Calu3 (cell line): ENCODE results near the gene ASMTL. TPM values are rescaled to one million over a fixed set of nuclear protein-coding genes. Genes with fewer than 3 reads are reported as not detected.

Source experiments
- BruUV-seq: library from RNA; stranded (reverse); fragments of 400-500 nt; replicated peaks from 2 replicates; lab custom pipeline; 2021; lab: Mats Ljungman, UMichigan
- CTCF ChIA-PET: fragments of 300-600 bp; sonication (Branson Sonifier 250); formaldehyde crosslinking; loops from one replicate; lab custom pipeline; 2022; ENCODE audit warnings: antibody characterized with exemption; lab: Charles Lee
- DNase-seq: peaks from one replicate; pipeline ENCODE4 v3.0.0; 2022
- H3K27ac Mint-ChIP-seq: one replicate; pipeline ENCODE4 v1.8.0; 2022; ENCODE audit warnings: mixed read lengths; ENCODE audit not compliant: unreplicated experiment
- H3K27me3 Mint-ChIP-seq: one replicate; pipeline ENCODE4 v1.8.0; 2022; ENCODE audit warnings: mixed read lengths; ENCODE audit not compliant: unreplicated experiment
- H3K36me3 Mint-ChIP-seq: one replicate; pipeline ENCODE4 v1.8.0; 2022; ENCODE audit warnings: mild to moderate bottlenecking, moderate library complexity, mixed read lengths; ENCODE audit not compliant: insufficient read depth, unreplicated experiment
- H3K4me1 Mint-ChIP-seq: one replicate; pipeline ENCODE4 v1.8.0; 2022; ENCODE audit warnings: mild to moderate bottlenecking, low read depth, mixed read lengths; ENCODE audit not compliant: unreplicated experiment
- H3K4me3 Mint-ChIP-seq: one replicate; pipeline ENCODE4 v1.8.0; 2022; ENCODE audit warnings: mild to moderate bottlenecking, low read depth, moderate library complexity, mixed read lengths; ENCODE audit not compliant: unreplicated experiment
- H3K9me3 Mint-ChIP-seq: one replicate; pipeline ENCODE4 v1.8.0; 2022; ENCODE audit warnings: low read depth, mixed read lengths; ENCODE audit not compliant: unreplicated experiment
- intact Hi-C: fragments of 100-400 bp; cut with micrococcal nuclease; formaldehyde crosslinking; loops from one replicate; pipeline ENCODE4 v1.10.0; 2022; ENCODE audit not compliant: unreplicated experiment
- total RNA-seq: library from RNA; stranded (reverse); gene quantifications from 2 replicates; pipeline ENCODE4 v1.2.3, GENCODE V29; 2022
- TF ChIP-seq, protein P1 (sequence below): fragments of 200-600 bp; IDR thresholded peaks from one replicate; pipeline ENCODE4 v1.8.0; 2022; ENCODE audit warnings: antibody characterized with exemption; ENCODE audit not compliant: unreplicated experiment

The ASMTL gene
- total RNA-seq, 1 experiment from 2014 or later = 14.4 TPM

DNA sequence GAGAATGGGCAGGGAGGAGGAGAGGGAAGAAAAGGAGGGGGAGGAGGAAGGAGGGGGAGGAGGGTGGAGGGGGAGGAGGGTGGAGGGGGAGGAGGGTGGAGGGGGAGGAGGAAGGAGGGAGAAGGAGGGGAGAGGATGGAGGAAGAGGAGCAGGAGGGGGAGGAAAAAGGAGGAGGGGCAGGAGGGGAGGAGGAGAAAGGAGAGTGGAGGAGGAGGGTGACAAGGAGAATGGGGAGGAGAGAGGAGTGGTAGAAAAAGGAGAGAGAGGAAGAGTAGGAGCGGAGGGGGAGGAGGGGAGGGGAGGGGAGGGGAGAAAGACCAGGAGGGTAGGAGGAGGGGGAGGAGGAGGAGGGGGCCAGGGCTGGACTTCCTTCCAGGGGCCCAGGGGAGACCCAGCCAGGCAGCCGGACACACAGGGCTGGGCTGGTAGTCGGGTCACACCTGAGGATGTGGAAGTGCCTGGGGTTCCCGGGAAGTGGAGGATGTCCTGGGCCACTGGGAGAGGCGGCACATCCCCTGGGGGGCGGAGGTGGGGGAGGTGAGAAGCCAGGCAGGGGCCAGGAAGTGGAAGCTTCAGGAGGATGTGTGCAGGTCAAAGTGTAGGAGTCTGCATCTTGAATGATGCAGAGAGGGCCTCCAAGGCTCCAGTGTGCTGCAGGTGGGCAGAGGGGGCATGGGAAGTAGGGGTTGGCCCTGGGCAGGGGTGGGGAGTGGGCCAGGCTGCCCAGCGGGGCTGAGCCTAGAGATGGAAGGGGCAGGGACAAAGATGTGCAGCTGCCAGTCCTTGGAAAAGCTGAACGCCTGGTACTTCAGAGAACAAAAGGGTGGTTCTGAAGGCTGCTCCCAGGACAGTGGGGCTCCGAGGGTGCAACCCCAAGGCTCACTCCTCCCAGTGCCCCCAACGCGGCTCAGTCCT, 97.3 kb downstream of the ASMTL start:
- no peak for DNase-seq
- Mint-ChIP-seq H3K4me1 (no peaks in the 10 kb centered on the region), H3K4me3 (no peak overlapping the region), H3K36me3 (peaks cover 10% of the 10 kb centered on the region), H3K27me3 (peaks cover 9% of the 10 kb centered on the region), H3K9me3 (no peaks in the 10 kb centered on the region), H3K27ac (no peak overlapping the region)
- intact Hi-C loops = no loop called here
- CTCF ChIA-PET = no interaction called here
- no TSS peak for BruUV-seq
- TF ChIP-seq, protein P1, sequence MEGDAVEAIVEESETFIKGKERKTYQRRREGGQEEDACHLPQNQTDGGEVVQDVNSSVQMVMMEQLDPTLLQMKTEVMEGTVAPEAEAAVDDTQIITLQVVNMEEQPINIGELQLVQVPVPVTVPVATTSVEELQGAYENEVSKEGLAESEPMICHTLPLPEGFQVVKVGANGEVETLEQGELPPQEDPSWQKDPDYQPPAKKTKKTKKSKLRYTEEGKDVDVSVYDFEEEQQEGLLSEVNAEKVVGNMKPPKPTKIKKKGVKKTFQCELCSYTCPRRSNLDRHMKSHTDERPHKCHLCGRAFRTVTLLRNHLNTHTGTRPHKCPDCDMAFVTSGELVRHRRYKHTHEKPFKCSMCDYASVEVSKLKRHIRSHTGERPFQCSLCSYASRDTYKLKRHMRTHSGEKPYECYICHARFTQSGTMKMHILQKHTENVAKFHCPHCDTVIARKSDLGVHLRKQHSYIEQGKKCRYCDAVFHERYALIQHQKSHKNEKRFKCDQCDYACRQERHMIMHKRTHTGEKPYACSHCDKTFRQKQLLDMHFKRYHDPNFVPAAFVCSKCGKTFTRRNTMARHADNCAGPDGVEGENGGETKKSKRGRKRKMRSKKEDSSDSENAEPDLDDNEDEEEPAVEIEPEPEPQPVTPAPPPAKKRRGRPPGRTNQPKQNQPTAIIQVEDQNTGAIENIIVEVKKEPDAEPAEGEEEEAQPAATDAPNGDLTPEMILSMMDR = no peak

DNA sequence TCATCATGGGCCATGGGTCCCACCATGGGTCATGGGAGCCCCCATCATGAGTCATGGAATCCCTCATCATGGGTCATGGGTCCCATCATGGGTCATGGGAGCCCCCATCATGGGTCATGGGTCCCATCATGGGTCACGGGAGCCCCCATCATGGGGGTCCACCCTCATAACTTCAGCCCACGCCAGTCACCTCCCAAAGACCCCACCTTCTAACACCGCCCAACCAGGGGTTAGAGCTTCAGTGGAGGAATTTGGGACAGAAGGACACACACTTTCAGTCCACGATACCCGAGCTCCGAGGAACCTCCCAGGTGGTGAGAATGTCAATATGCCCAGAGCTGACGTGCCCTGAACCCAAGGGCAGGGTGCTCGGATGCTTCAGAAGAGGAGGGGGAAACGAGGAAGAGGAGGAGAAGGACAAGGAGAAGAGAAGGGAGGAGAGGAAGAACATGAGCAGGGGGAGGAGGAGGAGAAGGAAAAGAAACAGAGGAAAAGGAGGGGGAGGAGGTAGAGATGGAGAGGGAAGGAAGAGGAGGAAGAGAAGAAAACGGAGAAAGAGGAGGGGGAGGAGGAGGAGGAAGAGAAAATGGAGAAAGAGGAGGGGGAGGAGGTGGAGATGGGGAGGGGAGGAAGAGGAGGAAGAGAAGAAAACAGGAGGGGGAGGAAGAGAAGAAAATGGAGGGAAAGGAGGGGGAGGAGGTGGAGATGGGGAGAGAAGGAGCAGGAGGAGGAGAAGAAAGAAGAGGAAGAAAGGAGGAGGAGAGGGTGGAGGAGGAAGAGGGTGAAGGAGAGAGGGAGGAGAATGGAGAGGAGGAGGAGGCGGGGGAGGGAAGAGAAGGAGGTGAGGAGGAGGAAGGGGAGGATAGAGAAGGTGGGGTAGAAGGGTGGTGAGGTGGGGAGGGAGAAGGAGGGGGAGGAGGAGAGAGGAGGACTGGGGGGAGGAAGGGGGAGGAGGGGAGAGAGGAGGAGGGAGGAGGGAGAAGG, 98.4 kb downstream of the ASMTL start:
- intact Hi-C loops = no loop called here
- H3K27ac Mint-ChIP-seq = no peak overlapping the region
- no peaks in the 10 kb centered on the region for H3K27me3 Mint-ChIP-seq
- no TSS peak for BruUV-seq
- TF ChIP-seq, protein P1 = no peak
- H3K4me1 Mint-ChIP-seq = no peaks in the 10 kb centered on the region
- DNase-seq = no peak
- no peak overlapping the region for H3K4me3 Mint-ChIP-seq
- H3K36me3 Mint-ChIP-seq = peaks cover 10% of the 10 kb centered on the region
- CTCF ChIA-PET = no interaction called here
- no peaks in the 10 kb centered on the region for H3K9me3 Mint-ChIP-seq

Other genes with a start within 250 kb of the ASMTL start
- gene CRLF2, start 240.3 kb downstream of the ASMTL start, total RNA-seq = 2.3 and 5.6 TPM in 2 replicates
- gene CSF2RA, start 184.1 kb downstream of the ASMTL start, total RNA-seq = 10.2 and 11.8 TPM in 2 replicates
- gene IL3RA, start 116.1 kb downstream of the ASMTL start, total RNA-seq = not detected in 2 replicates
- 139 and 161 TPM in 2 replicates for gene SLC25A6, start 60.8 kb downstream of the ASMTL start, total RNA-seq
- gene P2RY8, start 84.3 kb upstream of the ASMTL start, total RNA-seq = 0.07 TPM in 1 of 2 replicates, not detected in the other
- 39.4 and 39.9 TPM in 2 replicates for gene AKAP17A, start 138.7 kb upstream of the ASMTL start, total RNA-seq
- gene ASMT, start 162.2 kb upstream of the ASMTL start, total RNA-seq = not detected in 2 replicates